NCI-H2171 (cell line): Measurements from ENCODE around the gene GPR4.
"Not testable (repeated sequence)": the region's sequence is repeated elsewhere in the genome, so short reads cannot be mapped to it uniquely, and the experiment has no call there.

Experiments
- DNase-seq: peaks from one replicate; lab custom pipeline; 2025; lab: John Stamatoyannopoulos, UW

Gene GPR4

GRCh38 chr19:45601524-45602374 is at the start of gene GPR4:
Gene GPR4, minus strand, starts transcription at chr19:45602212. Its CDS starts 10,346 bp downstream, at chr19:45591866.
- no peak for DNase-seq

- DNase-seq: no peak
Observed at GRCh38 chr19:45650722-45651121, 48.7 kb upstream of the GPR4 start.

- DNase-seq: no peak
Observed at GRCh38 chr19:45646345-45646698, 44.3 kb upstream of the GPR4 start.

GRCh38 chr19:45645631-45646344 is 43.8 kb upstream of the GPR4 start:
- DNase-seq: peak; percentile 85

GRCh38 chr19:45645068-45645630 is 43.1 kb upstream of the GPR4 start:
- no peak for DNase-seq

- DNase-seq: no peak
Observed at GRCh38 chr19:45643927-45644771, 42.1 kb upstream of the GPR4 start.

GRCh38 chr19:45643024-45643926 is 41.3 kb upstream of the GPR4 start:
- DNase-seq: peak; percentile 75

- peak; percentile 82 for DNase-seq
Observed at GRCh38 chr19:45641274-45642105, 39.5 kb upstream of the GPR4 start.

GRCh38 chr19:45640849-45641273 is 38.8 kb upstream of the GPR4 start:
- DNase-seq: no peak

GRCh38 chr19:45638930-45639729 is 37.1 kb upstream of the GPR4 start, which contains the start of gene EML2:
Gene EML2, minus strand, starts transcription at chr19:45639397. Its CDS starts 21 bp downstream, at chr19:45639376.
- peak; percentile 28 for DNase-seq

- DNase-seq: no peak
Observed at GRCh38 chr19:45637890-45638667, 36.1 kb upstream of the GPR4 start.

- no peak for DNase-seq
Observed at GRCh38 chr19:45636902-45637301, 34.9 kb upstream of the GPR4 start.

- no peak for DNase-seq
Observed at GRCh38 chr19:45636275-45636674, 34.3 kb upstream of the GPR4 start.

GRCh38 chr19:45632468-45633196 is 30.6 kb upstream of the GPR4 start:
- DNase-seq: peak; percentile 88

- DNase-seq: no peak
Observed at GRCh38 chr19:45630463-45630862, 28.5 kb upstream of the GPR4 start.

- no peak for DNase-seq
Observed at GRCh38 chr19:45629704-45630103, 27.7 kb upstream of the GPR4 start.

GRCh38 chr19:45628219-45628618 is 26.2 kb upstream of the GPR4 start:
- not testable (repeated sequence) for DNase-seq

- DNase-seq: no peak
Observed at GRCh38 chr19:45623984-45624383, 22.0 kb upstream of the GPR4 start.
